Subcutaneous abdominal adipose tissue (tissue), 5 donors: ENCODE results near the gene MCM7.

Experiments
- H3K27ac ChIP-seq: one replicate; pipeline ENCODE4 v1.7.0; 2013; ENCODE audit warnings: low read depth, mild to moderate bottlenecking, inconsistent platforms, low read length, moderate library complexity
- H3K27me3 ChIP-seq, 5 donors: one replicate each; pipeline ENCODE4 v1.7.0; 2013; ENCODE audit warnings: low read length in 5 of 5, inconsistent platforms in 1 of 5; ENCODE audit not compliant: control insufficient read depth in 5 of 5, insufficient read depth in 4 of 5
- H3K36me3 ChIP-seq, 5 donors: one replicate each; pipeline ENCODE4 v1.7.0; 2013; ENCODE audit warnings: low read length in 5 of 5; ENCODE audit not compliant: control insufficient read depth in 5 of 5, insufficient read depth in 5 of 5
- H3K4me1 ChIP-seq, 5 donors: one replicate each; pipeline ENCODE4 v1.7.0; 2013; ENCODE audit warnings: low read length in 5 of 5, mild to moderate bottlenecking in 3 of 5, moderate library complexity in 1 of 5; ENCODE audit not compliant: control insufficient read depth in 5 of 5, insufficient read depth in 5 of 5
- H3K4me3 ChIP-seq, 5 donors: one replicate each; pipeline ENCODE4 v1.7.0; 2013; ENCODE audit warnings: low read length in 5 of 5, low read depth in 1 of 5
- H3K9ac ChIP-seq, 5 donors: one replicate each; pipeline ENCODE4 v1.7.0; 2013; ENCODE audit warnings: low read length in 5 of 5, mild to moderate bottlenecking in 4 of 5, moderate library complexity in 3 of 5
- H3K9me3 ChIP-seq, 5 donors: one replicate each; pipeline ENCODE4 v1.7.0; 2013; ENCODE audit warnings: low read length in 5 of 5; ENCODE audit not compliant: control insufficient read depth in 5 of 5
- donor health status: healthy.
- donor health status: healthy.
- donor health status: healthy.
- donor health status: healthy.
- donor health status: healthy.

Gene MCM7

GRCh38 chr7:100088621-100089457 lies 12.4 kb downstream of the MCM7 start, which contains the start of gene COPS6:
COPS6 (plus strand) TSS chr7:100088969; CDS start chr7:100088991, 22 bp downstream.
- Histone ChIP-seq H3K27me3 (no peaks in the 10 kb centered on the region), H3K9me3 (no peaks in the 10 kb centered on the region), H3K4me3 (peak within 1 kb of the TSS; percentile 89 to 96 (median 94)), H3K9ac (peak within 1 kb of the TSS; percentile 57 to 94 (median 89)), H3K4me1 (peaks cover 10 to 39% (median 28%) of the 10 kb centered on the region in 5 donors), H3K27ac (peak within 1 kb of the TSS; percentile 87), H3K36me3 (peaks cover 6 to 37% (median 35%) of the 10 kb centered on the region in 5 donors)

DNA sequence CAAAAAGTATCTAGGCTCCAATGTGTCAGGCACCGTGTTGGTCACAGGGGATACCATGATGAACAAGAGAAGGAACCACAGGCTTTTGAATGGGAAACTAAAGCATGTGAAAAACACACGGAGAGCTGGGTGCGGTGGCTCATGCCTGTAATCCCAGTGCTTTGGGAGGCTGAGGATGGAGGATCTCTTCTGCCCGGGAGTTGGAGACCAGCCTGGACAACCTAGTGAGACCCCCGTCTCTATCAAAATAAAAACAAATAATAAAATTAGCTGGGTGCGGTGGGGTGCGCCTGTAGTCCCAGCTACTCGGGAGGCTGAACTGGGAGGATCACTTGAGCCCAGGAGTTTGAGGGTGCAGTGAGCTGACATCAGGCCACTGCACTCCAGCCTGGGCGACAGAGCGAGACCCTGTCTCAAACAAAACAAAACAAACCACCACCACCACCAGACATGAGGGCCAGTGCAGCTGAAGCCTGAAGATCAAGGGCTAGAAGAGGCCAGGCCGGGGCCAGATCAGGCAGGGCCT lies 13.0 kb downstream of the MCM7 start:
- Histone ChIP-seq H3K4me3 (peak overlapping the region; percentile 72 to 96 (median 91)), H3K4me1 (peaks cover 8 to 32% (median 21%) of the 10 kb centered on the region in 5 donors), H3K27ac (peak overlapping the region; percentile 87), H3K36me3 (peaks cover 6 to 30% (median 29%) of the 10 kb centered on the region in 5 donors), H3K27me3 (no peaks in the 10 kb centered on the region), H3K9me3 (no peaks in the 10 kb centered on the region), H3K9ac (peak overlapping the region; percentile 57 to 94 (median 89))

DNA sequence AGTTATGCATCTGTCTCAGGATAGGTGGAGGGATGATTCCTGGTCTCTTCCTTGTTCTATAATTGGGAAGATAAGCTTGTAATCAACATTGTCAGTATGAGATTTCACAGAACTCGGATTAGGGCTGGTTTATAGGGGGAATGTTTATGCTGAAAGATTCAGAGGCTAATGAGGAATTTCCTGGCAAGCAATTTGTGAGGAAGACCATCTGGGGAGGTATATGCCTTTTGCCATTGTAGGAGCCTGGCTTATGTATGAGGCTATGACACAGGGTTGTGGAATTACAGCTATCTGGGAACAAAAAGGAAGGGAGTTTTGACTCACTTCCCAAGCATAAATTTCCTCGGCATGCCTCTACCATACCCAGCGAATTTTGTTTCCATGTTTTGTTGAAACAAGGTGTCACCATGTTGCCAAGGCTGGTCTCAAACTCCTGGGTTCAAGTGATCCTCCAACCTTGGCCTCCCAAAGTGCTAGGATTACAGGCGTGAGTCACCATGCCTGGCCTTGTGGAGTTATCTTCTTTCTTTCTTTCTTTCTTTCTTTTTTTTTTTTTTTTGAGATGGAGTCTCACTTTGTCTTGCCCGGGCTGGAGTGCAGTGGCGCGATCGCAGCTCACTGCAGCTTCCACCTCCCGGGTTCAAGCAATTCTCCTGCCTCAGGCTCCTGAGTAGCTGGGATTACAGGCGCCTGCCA lies 14.0 kb downstream of the MCM7 start:
- no peak overlapping the region for H3K27ac ChIP-seq
- no peaks in the 10 kb centered on the region for H3K9me3 ChIP-seq
- H3K4me1 ChIP-seq = peaks cover 10 to 30% (median 25%) of the 10 kb centered on the region in 5 donors
- no peak overlapping the region for H3K4me3 ChIP-seq
- no peaks in the 10 kb centered on the region for H3K27me3 ChIP-seq
- no peak overlapping the region for H3K9ac ChIP-seq
- H3K36me3 ChIP-seq = peaks cover 6 to 20% (median 20%) of the 10 kb centered on the region in 5 donors

DNA sequence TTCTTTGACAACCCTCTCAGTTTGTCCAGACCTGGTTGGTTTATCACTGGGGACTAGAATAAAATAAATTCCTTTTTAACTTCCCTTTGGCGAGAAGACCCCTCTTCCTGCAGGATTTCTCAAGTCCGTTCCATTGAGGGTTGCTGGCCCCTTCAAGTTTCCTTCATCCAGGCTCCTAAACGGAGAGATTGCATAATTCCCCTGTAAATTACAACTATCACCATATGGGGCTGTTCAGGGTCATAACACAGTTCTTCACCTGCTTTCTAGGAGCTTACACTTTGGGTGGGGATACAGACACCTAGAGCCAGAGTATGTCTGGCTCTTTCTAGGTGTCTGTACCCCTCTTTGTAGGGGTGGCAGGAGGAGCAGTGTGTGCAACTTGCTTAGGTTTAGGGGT lies 15.7 kb downstream of the MCM7 start:
- H3K4me1 ChIP-seq = peaks cover 10 to 38% (median 30%) of the 10 kb centered on the region in 5 donors
- no peak overlapping the region for H3K27ac ChIP-seq
- H3K4me3 ChIP-seq = no peak overlapping the region
- peaks cover under 1 to 4% (median 3%) of the 10 kb centered on the region in 5 donors for H3K36me3 ChIP-seq
- no peak overlapping the region for H3K9ac ChIP-seq
- H3K9me3 ChIP-seq = no peaks in the 10 kb centered on the region
- H3K27me3 ChIP-seq = no peaks in the 10 kb centered on the region

- peak overlapping the region in 2 of 5 donors; percentile 24 to 62 for H3K4me3 ChIP-seq
- H3K9ac ChIP-seq = no peak overlapping the region
- H3K27me3 ChIP-seq = no peaks in the 10 kb centered on the region
- peaks cover 0 to 12% (median 11%) of the 10 kb centered on the region in 5 donors for H3K36me3 ChIP-seq
- H3K9me3 ChIP-seq = no peaks in the 10 kb centered on the region
- no peak overlapping the region for H3K27ac ChIP-seq
- peaks cover 7 to 38% (median 32%) of the 10 kb centered on the region in 5 donors for H3K4me1 ChIP-seq
Measured at GRCh38 chr7:100082978-100083377, 18.2 kb downstream of the MCM7 start.

DNA sequence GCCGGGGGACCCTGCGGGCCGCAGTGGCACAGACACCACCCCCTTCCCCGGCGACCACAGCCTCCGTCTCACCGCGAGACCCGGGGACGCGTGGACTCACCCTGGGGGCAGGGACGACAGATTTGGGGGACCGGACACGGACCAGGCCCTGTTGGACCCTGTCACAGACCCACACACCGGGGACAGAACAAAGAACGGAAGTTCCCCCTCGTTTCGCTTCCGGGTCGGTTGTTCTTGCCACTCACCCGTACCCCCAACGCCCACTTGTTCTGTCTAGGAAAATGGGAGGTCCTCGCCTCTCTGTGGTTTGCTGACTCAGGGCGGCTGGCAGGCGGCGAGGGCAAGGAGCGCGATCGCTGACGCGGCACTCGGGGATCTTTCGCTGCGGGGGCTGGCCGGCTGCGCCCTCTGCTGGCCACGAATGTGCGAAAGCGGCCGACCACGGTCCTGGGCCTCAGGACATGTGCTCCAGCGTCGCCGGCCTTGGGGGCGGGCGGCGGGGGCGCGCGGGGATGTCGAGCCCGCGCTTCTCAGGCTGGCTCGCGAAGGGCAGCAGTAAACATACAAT lies 19.6 kb downstream of the MCM7 start, which contains the start of gene ZNF3:
ZNF3 (minus strand) TSS at position 189 of the 568 bp plus-strand sequence. CDS start 4,366 bp downstream, outside the sequence.
- Histone ChIP-seq H3K9me3 (no peaks in the 10 kb centered on the region), H3K36me3 (peaks cover 2 to 19% (median 19%) of the 10 kb centered on the region in 5 donors), H3K27ac (peak within 1 kb of the TSS; percentile 60), H3K4me1 (peaks cover 7 to 37% (median 30%) of the 10 kb centered on the region in 5 donors), H3K27me3 (no peaks in the 10 kb centered on the region), H3K4me3 (peak within 1 kb of the TSS; percentile 92 to 98 (median 96)), H3K9ac (peak within 1 kb of the TSS; percentile 77 to 99 (median 98))

DNA sequence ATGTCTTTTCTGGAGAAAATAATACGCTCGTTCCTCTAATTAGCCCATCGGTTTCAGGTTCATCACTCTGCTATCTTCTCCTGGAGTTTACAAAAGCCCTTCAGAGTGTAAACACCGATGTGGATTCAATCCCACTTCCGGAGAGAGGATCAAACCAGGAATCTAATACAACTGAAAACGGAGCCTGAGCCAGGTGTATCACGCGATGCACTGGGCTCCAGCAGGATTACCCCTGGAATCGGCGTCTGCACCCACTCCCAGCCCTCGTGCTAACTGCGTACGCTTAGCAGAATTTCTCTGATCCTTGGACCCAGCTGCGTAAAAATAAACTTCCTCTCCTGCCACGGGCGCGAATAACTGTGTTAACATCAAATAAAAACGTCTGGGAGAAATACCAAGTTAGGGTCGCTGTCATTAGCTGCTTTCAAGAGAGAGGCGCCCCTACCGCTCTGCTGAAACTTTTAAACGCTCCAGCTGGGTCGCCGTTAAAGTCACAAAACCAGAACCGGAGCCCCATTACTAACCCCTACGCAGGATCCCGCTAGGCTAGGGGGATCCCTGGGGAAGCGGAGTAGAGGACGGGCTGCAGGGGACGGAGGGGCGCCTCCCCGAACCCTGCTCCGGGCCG lies 20.2 kb downstream of the MCM7 start:
- Histone ChIP-seq H3K4me3 (peak overlapping the region; percentile 92 to 98 (median 96)), H3K9ac (peak overlapping the region; percentile 77 to 99 (median 98)), H3K27ac (peak overlapping the region; percentile 60), H3K36me3 (peaks cover 2 to 25% (median 22%) of the 10 kb centered on the region in 5 donors), H3K4me1 (peaks cover 7 to 37% (median 30%) of the 10 kb centered on the region in 5 donors), H3K9me3 (no peaks in the 10 kb centered on the region), H3K27me3 (no peaks in the 10 kb centered on the region)

GRCh38 chr7:100079024-100079560 lies 22.1 kb downstream of the MCM7 start:
- no peak overlapping the region for H3K4me3 ChIP-seq
- H3K36me3 ChIP-seq = peaks cover 7 to 44% (median 42%) of the 10 kb centered on the region in 5 donors

GRCh38 chr7:100077205-100077604 lies 24.0 kb downstream of the MCM7 start:
- H3K27me3 ChIP-seq = no peaks in the 10 kb centered on the region
- no peak overlapping the region for H3K4me3 ChIP-seq
- peaks cover 2 to 29% (median 23%) of the 10 kb centered on the region in 5 donors for H3K4me1 ChIP-seq
- peaks cover 13 to 63% (median 60%) of the 10 kb centered on the region in 5 donors for H3K36me3 ChIP-seq
- no peak overlapping the region for H3K9ac ChIP-seq
- H3K9me3 ChIP-seq = peaks cover 5 to 9% (median 8%) of the 10 kb centered on the region in 5 donors
- H3K27ac ChIP-seq = no peak overlapping the region

More at GRCh38 chr7:100079024-100079560, 22.1 kb downstream of the MCM7 start:
- Histone ChIP-seq H3K9ac (peak overlapping the region in 3 of 5 donors; percentile 16 to 56 (median 41)), H3K27ac (no peak overlapping the region), H3K27me3 (no peaks in the 10 kb centered on the region), H3K4me1 (peaks cover 7 to 37% (median 30%) of the 10 kb centered on the region in 5 donors), H3K9me3 (no peaks in the 10 kb centered on the region)
